RWPE2 (cell line): ENCODE measurements around the gene PIR.
A peak's percentile ranks its signal among the peaks of the same experiment; 100 is the strongest.

Source experiments
- ATAC-seq: fragments of 200-7000 bp; cut with Tn5 transposase; 3 replicates; pipeline ENCODE4 v1.9.1; 2021; ENCODE audit warnings: low read depth
- DNase-seq: peaks from one replicate; pipeline ENCODE4 v3.0.0-alpha.2; 2020; ENCODE audit warnings: low spot score
- H3K27ac ChIP-seq: fragments of 450-650 bp; 2 replicates; pipeline ENCODE4 v1.5.1; 2017; ENCODE audit warnings: mild to moderate bottlenecking; ENCODE audit not compliant: poor library complexity, severe bottlenecking
- H3K27me3 ChIP-seq: fragments of 250-450 bp; sonication (Bioruptor Pico); 2 replicates; pipeline ENCODE4 v1.5.1; 2021; ENCODE audit warnings: mild to moderate bottlenecking, moderate library complexity; ENCODE audit not compliant: insufficient read depth, poor library complexity, severe bottlenecking
- H3K36me3 ChIP-seq: fragments of 250-450 bp; sonication (Bioruptor Pico); 2 replicates; pipeline ENCODE4 v1.5.1; 2020; ENCODE audit warnings: low read depth, mild to moderate bottlenecking, moderate library complexity
- H3K4me1 ChIP-seq: fragments of 250-450 bp; sonication (Bioruptor Pico); 2 replicates; pipeline ENCODE4 v1.5.1; 2021; ENCODE audit warnings: mild to moderate bottlenecking, moderate library complexity; ENCODE audit not compliant: insufficient read depth, poor library complexity, severe bottlenecking
- H3K4me3 ChIP-seq: fragments of 250-450 bp; sonication (Bioruptor Pico); 2 replicates; pipeline ENCODE4 v1.5.1; 2021; ENCODE audit warnings: mild to moderate bottlenecking, moderate library complexity; ENCODE audit not compliant: severe bottlenecking
- H3K9me3 ChIP-seq: fragments of 250-450 bp; sonication (Bioruptor Pico); 2 replicates; pipeline ENCODE4 v1.5.1; 2021; ENCODE audit warnings: mild to moderate bottlenecking, moderate library complexity; ENCODE audit not compliant: severe bottlenecking
- TF ChIP-seq, protein P1 (sequence below): fragments of 450-650 bp; IDR thresholded peaks from one replicate; pipeline ENCODE4 v1.5.1; 2017; ENCODE audit warnings: mild to moderate bottlenecking, moderate library complexity; ENCODE audit not compliant: poor library complexity, severe bottlenecking

Gene PIR

DNA sequence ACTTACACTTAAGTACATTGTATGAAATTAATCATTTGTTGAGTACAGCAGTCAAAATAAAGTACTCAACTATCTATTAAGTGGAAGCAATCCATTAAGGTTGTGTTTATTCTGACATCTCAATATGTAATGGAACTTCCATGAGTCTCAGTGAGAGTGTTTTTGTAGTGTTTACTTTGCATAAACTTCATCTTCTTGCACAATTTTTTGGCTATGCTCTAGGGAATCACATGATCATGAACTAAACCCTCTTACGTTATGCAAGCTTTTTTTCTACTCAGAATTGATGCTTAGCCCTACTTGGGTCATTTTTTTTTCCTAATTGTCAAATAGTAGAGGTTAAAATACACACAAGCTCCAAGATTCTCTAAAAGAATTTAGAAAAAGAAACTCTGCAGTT is 136.7 kb downstream of the PIR start:
- TF ChIP-seq, protein P1, sequence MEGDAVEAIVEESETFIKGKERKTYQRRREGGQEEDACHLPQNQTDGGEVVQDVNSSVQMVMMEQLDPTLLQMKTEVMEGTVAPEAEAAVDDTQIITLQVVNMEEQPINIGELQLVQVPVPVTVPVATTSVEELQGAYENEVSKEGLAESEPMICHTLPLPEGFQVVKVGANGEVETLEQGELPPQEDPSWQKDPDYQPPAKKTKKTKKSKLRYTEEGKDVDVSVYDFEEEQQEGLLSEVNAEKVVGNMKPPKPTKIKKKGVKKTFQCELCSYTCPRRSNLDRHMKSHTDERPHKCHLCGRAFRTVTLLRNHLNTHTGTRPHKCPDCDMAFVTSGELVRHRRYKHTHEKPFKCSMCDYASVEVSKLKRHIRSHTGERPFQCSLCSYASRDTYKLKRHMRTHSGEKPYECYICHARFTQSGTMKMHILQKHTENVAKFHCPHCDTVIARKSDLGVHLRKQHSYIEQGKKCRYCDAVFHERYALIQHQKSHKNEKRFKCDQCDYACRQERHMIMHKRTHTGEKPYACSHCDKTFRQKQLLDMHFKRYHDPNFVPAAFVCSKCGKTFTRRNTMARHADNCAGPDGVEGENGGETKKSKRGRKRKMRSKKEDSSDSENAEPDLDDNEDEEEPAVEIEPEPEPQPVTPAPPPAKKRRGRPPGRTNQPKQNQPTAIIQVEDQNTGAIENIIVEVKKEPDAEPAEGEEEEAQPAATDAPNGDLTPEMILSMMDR = no peak
- DNase-seq = no peak

GRCh38 chrX:15350329-15350996 is 142.7 kb downstream of the PIR start:
- H3K4me3 ChIP-seq = no peak overlapping the region
- no peaks in the 10 kb centered on the region for H3K27me3 ChIP-seq
- TF ChIP-seq, protein P1 = no peak
- H3K36me3 ChIP-seq = no peaks in the 10 kb centered on the region
- no peaks in the 10 kb centered on the region for H3K9me3 ChIP-seq
- no peak for DNase-seq
- no peaks in the 10 kb centered on the region for H3K4me1 ChIP-seq
- no peak for ATAC-seq
- H3K27ac ChIP-seq = no peak overlapping the region

More for the DNA sequence above, 136.7 kb downstream of the PIR start:
- Histone ChIP-seq H3K27ac (no peak overlapping the region), H3K27me3 (no peaks in the 10 kb centered on the region), H3K36me3 (no peaks in the 10 kb centered on the region), H3K4me3 (no peak overlapping the region), H3K4me1 (no peaks in the 10 kb centered on the region), H3K9me3 (no peaks in the 10 kb centered on the region)
- ATAC-seq = no peak

GRCh38 chrX:15349046-15349445 is 144.1 kb downstream of the PIR start:
- ATAC-seq (peak; percentile 50), DNase-seq (no peak)
- no peaks in the 10 kb centered on the region for H3K4me1 ChIP-seq
- TF ChIP-seq, protein P1 = peak; percentile 59
- no peak overlapping the region for H3K4me3 ChIP-seq
- H3K27me3 ChIP-seq = no peaks in the 10 kb centered on the region
- no peaks in the 10 kb centered on the region for H3K9me3 ChIP-seq
- no peaks in the 10 kb centered on the region for H3K36me3 ChIP-seq
- H3K27ac ChIP-seq = no peak overlapping the region

GRCh38 chrX:15345976-15346375 is 147.2 kb downstream of the PIR start:
- Histone ChIP-seq H3K36me3 (no peaks in the 10 kb centered on the region), H3K27me3 (no peaks in the 10 kb centered on the region), H3K9me3 (no peaks in the 10 kb centered on the region), H3K4me1 (no peaks in the 10 kb centered on the region), H3K27ac (no peak overlapping the region), H3K4me3 (no peak overlapping the region)
- TF ChIP-seq, protein P1 = no peak
- DNase-seq = no peak
- no peak for ATAC-seq

DNA sequence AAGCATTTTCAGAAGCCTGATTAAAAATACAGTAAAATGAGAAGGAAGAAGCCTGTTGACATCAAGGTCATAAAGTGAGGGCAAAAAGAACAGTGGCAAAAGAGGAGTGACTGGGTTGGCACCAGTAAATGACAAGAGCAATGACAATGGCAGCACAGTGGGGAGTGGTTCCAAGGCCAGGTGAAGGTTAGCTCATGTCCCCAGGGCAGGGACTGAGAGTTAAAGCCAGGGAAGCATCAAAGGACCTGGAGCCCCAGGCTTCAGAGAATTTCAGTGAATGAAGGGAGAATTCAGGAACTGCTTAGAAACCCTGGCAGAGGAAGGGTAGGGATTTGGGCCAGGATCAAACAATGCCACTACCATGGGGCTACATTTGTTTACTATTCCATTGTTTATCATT is 149.0 kb downstream of the PIR start:
- Histone ChIP-seq H3K4me3 (no peak overlapping the region), H3K9me3 (no peaks in the 10 kb centered on the region), H3K27me3 (no peaks in the 10 kb centered on the region), H3K27ac (no peak overlapping the region), H3K4me1 (no peaks in the 10 kb centered on the region), H3K36me3 (no peaks in the 10 kb centered on the region)
- ATAC-seq (no peak), DNase-seq (no peak)
- TF ChIP-seq, protein P1 = no peak
